ENCODE data around the gene P2RY8.

P2RY8 gene

DNA sequence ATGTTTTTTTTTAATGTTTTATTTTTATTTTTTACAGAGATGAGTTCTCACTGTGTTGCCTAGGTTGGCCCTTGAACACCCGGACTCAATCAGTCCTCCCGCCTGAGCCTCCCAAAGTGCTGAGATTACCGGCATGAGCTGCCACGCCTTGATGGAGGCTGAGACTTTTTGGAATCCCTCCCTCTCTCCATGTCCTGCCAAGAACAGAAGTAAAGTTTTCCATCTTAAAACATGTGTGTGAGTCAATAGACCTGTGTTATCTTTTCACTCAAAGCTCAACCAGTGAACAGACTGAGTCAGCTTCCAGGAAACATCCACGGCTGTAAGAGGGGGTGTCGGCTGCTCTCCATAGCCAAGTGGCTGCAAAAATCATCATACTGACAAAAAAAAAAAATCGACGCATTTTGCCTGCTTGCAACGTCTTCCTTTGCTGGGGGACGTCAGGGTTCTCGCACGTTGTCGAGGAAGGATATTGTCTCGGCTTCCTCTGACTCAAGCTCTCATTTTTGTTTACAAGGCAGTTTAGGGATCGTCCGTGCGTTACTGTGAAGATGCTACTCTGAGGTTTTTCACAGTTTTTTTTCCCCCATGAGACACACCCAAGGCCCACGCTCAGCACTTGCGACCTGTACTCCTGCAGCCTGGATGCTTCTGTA, 74.3 kb downstream of the P2RY8 start:
- TF ChIP-seq SP1 (IDR thresholded peaks at IDR 0.05), result no peak
- TF ChIP-seq, protein P1, sequence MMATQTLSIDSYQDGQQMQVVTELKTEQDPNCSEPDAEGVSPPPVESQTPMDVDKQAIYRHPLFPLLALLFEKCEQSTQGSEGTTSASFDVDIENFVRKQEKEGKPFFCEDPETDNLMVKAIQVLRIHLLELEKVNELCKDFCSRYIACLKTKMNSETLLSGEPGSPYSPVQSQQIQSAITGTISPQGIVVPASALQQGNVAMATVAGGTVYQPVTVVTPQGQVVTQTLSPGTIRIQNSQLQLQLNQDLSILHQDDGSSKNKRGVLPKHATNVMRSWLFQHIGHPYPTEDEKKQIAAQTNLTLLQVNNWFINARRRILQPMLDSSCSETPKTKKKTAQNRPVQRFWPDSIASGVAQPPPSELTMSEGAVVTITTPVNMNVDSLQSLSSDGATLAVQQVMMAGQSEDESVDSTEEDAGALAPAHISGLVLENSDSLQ (IDR thresholded peaks at IDR 0.05), result no peak
- no peak for TF ChIP-seq FOXA1 (IDR thresholded peaks at IDR 0.05)
- no peak for TF ChIP-seq ARNT (IDR thresholded peaks at IDR 0.05)
- no peak for TF ChIP-seq ZNF384 (IDR thresholded peaks at IDR 0.05)
- TF ChIP-seq TARDBP (IDR thresholded peaks at IDR 0.05), result no peak
- TF ChIP-seq HDGF (IDR thresholded peaks at IDR 0.05; ENCODE audit: borderline replicate concordance), result no peak
- TF ChIP-seq CTBP1 (IDR thresholded peaks at IDR 0.05; ENCODE audit: borderline replicate concordance), result no peak
- TF ChIP-seq FOXM1 (IDR thresholded peaks at IDR 0.05; ENCODE audit: borderline replicate concordance), result no peak
- TF ChIP-seq BHLHE40 (IDR thresholded peaks at IDR 0.05; ENCODE audit: borderline replicate concordance), result no peak
- TF ChIP-seq FOXK2 (IDR thresholded peaks at IDR 0.05), result no peak
- TF ChIP-seq NFRKB (IDR thresholded peaks at IDR 0.05), result no peak
- no peak for TF ChIP-seq ELF4 (IDR thresholded peaks at IDR 0.05)
- TF ChIP-seq SUZ12 (IDR thresholded peaks at IDR 0.05), result no peak
- no peak for TF ChIP-seq LEF1 (IDR thresholded peaks at IDR 0.05; ENCODE audit: borderline replicate concordance)
- no peak for TF ChIP-seq L3MBTL2 (conservative IDR thresholded peaks at IDR 0.05)
- POLR2A ChIA-PET, result no interaction called here
- CTCF ChIA-PET, result no interaction called here
- no peak for DNase-seq (ENCODE audit: extremely low spot score)

DNA sequence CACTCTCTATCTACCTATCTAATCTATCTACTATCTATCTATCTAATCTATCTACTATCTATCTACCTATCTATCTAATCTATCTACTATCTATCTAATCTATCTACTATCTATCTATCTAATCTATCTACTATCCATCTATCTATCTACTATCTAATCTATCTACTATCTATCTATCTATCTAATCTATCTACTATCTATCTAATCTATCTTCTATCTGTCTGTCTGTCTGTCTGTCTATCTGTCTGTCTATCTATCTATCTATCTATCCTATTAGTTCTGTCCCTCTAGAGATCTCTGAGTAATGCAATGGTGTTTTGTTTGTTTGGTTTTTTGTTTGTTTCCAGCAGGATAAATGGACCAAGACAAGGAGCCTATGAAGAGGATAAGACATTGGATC, 74.9 kb downstream of the P2RY8 start:
- TF ChIP-seq, protein P1 (IDR thresholded peaks at IDR 0.05), result no peak
- TF ChIP-seq LEF1 (IDR thresholded peaks at IDR 0.05; ENCODE audit: borderline replicate concordance) (no peak), FOXA1 (IDR thresholded peaks at IDR 0.05) (no peak)
- ChIA-PET CTCF (no interaction called here), POLR2A (no interaction called here)
- DNase-seq (ENCODE audit: extremely low spot score), result no peak

DNA sequence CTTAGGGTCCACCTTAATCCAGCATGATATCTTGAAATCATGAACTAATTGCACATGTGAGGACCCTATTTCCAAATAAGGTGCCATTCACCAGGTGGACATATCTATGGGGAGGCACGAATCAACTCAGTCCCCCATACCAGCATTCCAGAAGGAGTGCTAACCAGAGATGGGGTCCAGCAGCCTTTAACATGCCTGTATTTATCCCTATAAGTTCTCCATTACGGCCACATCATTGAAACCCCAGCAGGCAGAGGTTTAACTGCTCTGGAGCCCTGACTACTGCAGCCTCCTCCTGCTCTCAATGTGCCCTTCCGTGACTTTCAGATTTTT, 81.1 kb downstream of the P2RY8 start:
- DNase-seq (ENCODE audit: extremely low spot score), result no peak
- TF ChIP-seq ELF4 (IDR thresholded peaks at IDR 0.05), result no peak
- no peak for TF ChIP-seq FOXK2 (IDR thresholded peaks at IDR 0.05)
- no peak for TF ChIP-seq L3MBTL2 (conservative IDR thresholded peaks at IDR 0.05)
- ChIA-PET POLR2A (no interaction called here), CTCF (no interaction called here)

DNA sequence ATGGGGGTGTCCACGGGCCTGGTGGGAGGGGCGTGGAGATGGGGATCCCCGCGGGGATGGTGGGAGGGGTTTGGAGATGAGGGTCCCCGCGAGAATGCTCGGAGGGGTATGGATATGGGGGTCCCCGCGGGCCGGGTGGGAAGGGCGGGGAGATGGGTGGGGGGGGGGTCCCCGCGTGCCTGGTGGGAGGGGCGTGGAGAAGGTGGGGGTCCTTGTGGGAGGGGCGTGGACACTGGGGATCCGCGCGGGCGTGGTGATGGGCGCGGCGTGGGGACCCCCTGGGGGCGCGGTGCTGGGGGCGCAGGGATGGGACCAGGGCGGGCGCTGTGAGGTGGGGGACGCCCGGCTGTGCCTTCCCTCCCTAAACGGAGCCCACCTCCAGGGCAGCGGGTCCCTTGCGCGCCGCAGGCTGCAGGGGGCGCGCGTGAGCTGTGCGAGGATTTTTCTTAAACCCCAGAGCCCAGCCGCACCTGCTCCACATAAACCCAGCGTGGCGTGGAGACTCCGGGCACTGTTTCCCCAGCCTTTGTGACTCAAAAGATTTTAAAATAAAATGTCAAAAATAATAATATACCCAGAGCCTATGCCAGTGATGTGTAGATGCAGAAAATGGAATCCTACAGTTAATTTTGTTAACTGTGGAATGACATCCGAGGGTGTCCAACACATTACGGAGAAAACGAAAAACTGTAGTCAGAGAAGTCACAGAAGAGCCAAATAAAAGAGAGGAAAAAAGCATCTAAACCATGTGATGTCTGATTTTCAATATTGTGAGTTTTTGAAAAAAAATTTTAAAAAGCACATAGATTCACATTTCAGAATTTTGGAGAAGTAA, 82.8 kb downstream of the P2RY8 start:
- no peak for TF ChIP-seq LEF1 (IDR thresholded peaks at IDR 0.05; ENCODE audit: borderline replicate concordance)
- TF ChIP-seq NFRKB (IDR thresholded peaks at IDR 0.05), result no peak
- TF ChIP-seq ARNT (IDR thresholded peaks at IDR 0.05), result no peak
- peak; percentile 83 for DNase-seq (ENCODE audit: extremely low spot score)
- POLR2A ChIA-PET, result no interaction called here
- CTCF ChIA-PET, result no interaction called here

DNA sequence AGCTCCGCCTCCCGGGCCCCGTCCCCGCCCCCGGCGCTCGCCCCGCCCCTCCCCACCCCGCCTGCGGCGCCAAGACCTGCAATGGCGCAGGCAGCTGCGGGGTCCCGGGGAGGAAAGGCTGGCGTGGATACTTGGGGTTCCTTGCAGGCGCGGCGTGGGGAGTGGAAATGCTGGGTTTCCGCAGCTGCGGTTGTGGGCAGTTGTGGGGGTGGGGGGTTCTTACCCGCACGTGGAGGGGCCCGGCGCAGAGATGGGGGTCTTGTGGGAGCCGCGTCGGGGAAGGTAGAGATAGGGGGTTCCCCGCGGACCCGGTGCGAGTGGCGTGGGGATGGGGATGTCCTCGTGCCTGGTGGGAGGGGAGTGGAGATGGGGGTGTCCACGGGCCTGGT, 83.6 kb downstream of the P2RY8 start:
- CTCF ChIA-PET, result no interaction called here
- POLR2A ChIA-PET, result no interaction called here
- no peak for DNase-seq (ENCODE audit: extremely low spot score)
- no peak for TF ChIP-seq CTBP1 (IDR thresholded peaks at IDR 0.05; ENCODE audit: borderline replicate concordance)
- TF ChIP-seq L3MBTL2 (conservative IDR thresholded peaks at IDR 0.05), result 0 out of 2 replicates have a peak, but pooled peaks have one; percentile 10
- peak; percentile 96 for TF ChIP-seq TARDBP (IDR thresholded peaks at IDR 0.05)
- TF ChIP-seq, protein P1 (IDR thresholded peaks at IDR 0.05), result no peak
- TF ChIP-seq ELF4 (IDR thresholded peaks at IDR 0.05), result no peak
- no peak for TF ChIP-seq HDGF (IDR thresholded peaks at IDR 0.05; ENCODE audit: borderline replicate concordance)
- TF ChIP-seq BHLHE40 (IDR thresholded peaks at IDR 0.05; ENCODE audit: borderline replicate concordance), result no peak
- TF ChIP-seq FOXM1 (IDR thresholded peaks at IDR 0.05; ENCODE audit: borderline replicate concordance), result no peak
- no peak for TF ChIP-seq NFRKB (IDR thresholded peaks at IDR 0.05)
- no peak for TF ChIP-seq ARNT (IDR thresholded peaks at IDR 0.05)
- no peak for TF ChIP-seq FOXK2 (IDR thresholded peaks at IDR 0.05)
- no peak for TF ChIP-seq LEF1 (IDR thresholded peaks at IDR 0.05; ENCODE audit: borderline replicate concordance)
- TF ChIP-seq FOXA1 (IDR thresholded peaks at IDR 0.05), result no peak
- no peak for TF ChIP-seq SP1 (IDR thresholded peaks at IDR 0.05)
- TF ChIP-seq SUZ12 (IDR thresholded peaks at IDR 0.05), result no peak

DNA sequence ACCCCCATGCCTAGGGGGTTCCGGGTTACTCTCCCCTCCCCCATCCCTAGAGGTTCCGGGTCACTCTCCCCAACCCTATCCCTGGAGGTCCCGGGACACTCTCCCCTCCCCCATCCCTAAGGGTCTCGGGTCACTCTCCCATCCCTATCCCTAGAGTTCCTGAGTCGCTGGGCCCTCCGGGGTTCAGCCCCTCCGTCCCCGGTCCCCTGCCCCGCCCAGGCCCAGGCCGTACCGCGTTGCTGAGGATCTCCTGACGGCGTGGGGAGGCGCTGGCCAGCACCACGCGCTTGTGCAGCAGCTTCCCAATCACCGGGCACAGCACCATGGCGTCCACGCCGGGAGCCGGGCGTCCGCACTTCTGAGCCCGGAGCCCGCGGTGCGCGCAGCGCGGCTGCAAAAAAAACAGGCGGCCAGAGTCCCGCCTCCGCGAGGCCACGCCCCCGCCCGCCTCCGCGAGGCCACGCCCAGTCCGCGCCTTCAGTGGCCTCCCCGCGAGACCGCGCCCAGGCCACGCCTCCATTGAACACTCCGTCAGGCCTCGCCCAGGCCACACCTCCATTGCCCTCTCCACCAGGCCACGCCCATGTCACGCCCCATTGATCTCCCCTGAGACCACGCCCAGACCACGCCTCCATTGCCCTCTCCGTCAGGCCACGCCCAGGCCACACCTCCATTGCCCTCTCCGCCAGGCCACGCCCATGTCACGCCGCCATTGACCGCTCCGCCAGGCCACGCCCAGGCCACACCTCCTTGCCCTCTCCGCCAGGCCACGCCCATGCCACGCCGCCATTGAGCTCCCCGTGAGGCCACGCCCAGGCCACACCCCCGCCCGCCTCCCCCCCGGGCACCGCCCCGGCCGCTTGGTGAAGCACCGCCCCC, 84.2 kb downstream of the P2RY8 start, which contains the start of gene ASMTL:
Gene ASMTL (minus strand): TSS at position 394 of the 879 bp plus-strand sequence. CDS start 69 bp downstream, at position 325.
- ChIA-PET CTCF (no interaction called here), POLR2A (no interaction called here)
- TF ChIP-seq HDGF (IDR thresholded peaks at IDR 0.05; ENCODE audit: borderline replicate concordance) (0 out of 2 replicates have a peak, but pooled peaks have one; percentile 27), CTBP1 (IDR thresholded peaks at IDR 0.05; ENCODE audit: borderline replicate concordance) (no peak), SP1 (IDR thresholded peaks at IDR 0.05) (peak; percentile 85)
- DNase-seq (ENCODE audit: extremely low spot score), result peak; percentile 99
